ENCODE results near the gene TOP3A.

The TOP3A gene

GRCh38 chr17:18323507-18324139 is 8.8 kb upstream of the TOP3A start:
- FAIRE-seq (no peak), DNase-seq (ENCODE audit: insufficient read length, low spot score) (no peak)
- TF ChIP-seq CTCF (IDR thresholded peaks at IDR 0.05; ENCODE audit: insufficient read depth, missing control alignments), result no peak

GRCh38 chr17:18323007-18323406 is 8.2 kb upstream of the TOP3A start:
- no peak for DNase-seq (ENCODE audit: insufficient read length, low spot score)
- no peak for TF ChIP-seq CTCF (IDR thresholded peaks at IDR 0.05; ENCODE audit: insufficient read depth, missing control alignments)
- no peak for FAIRE-seq

- TF ChIP-seq CTCF (IDR thresholded peaks at IDR 0.05; ENCODE audit: insufficient read depth, missing control alignments), result no peak
- FAIRE-seq (no peak), DNase-seq (ENCODE audit: insufficient read length, low spot score) (no peak)
Observed at GRCh38 chr17:18322522-18322921, 7.7 kb upstream of the TOP3A start.

- no peak for FAIRE-seq
- no peak for TF ChIP-seq CTCF (IDR thresholded peaks at IDR 0.05; ENCODE audit: insufficient read depth, missing control alignments)
- DNase-seq (ENCODE audit: insufficient read length, low spot score), result no peak
Observed at GRCh38 chr17:18321309-18321708, 6.5 kb upstream of the TOP3A start.

GRCh38 chr17:18320301-18320700 is 5.5 kb upstream of the TOP3A start:
- no peak for TF ChIP-seq CTCF (IDR thresholded peaks at IDR 0.05; ENCODE audit: insufficient read depth, missing control alignments)
- DNase-seq (ENCODE audit: insufficient read length, low spot score), result no peak
- no peak for FAIRE-seq

GRCh38 chr17:18319604-18320256 is 4.9 kb upstream of the TOP3A start:
- DNase-seq (ENCODE audit: insufficient read length, low spot score), result no peak
- peak; percentile 23 for TF ChIP-seq CTCF (IDR thresholded peaks at IDR 0.05; ENCODE audit: insufficient read depth, missing control alignments)
- no peak for FAIRE-seq

GRCh38 chr17:18318771-18319450 is 4.1 kb upstream of the TOP3A start:
- no peak for TF ChIP-seq CTCF (IDR thresholded peaks at IDR 0.05; ENCODE audit: insufficient read depth, missing control alignments)
- DNase-seq (ENCODE audit: insufficient read length, low spot score), result no peak
- no peak for FAIRE-seq
